ENCODE measurements around the gene COLEC12.

- TF ChIP-seq CTCF (conservative IDR thresholded peaks at IDR 0.05; ENCODE audit: low read length) (no peak), EZH2phosphoT487 (IDR thresholded peaks at IDR 0.05; ENCODE audit: borderline replicate concordance) (no peak)
Measured at GRCh38 chr18:369224-370015, 131.1 kb downstream of the COLEC12 start.
